Left lung (tissue), 10 donors: ENCODE results near the gene PRKAR2A. TPM values are rescaled to one million over a fixed set of nuclear protein-coding genes. Genes with fewer than 3 reads are reported as not detected.
"Not testable (repeated sequence)": the region's sequence is repeated elsewhere in the genome, so short reads cannot be mapped to it uniquely, and the experiment has no call there.

Experiments used
- ATAC-seq: fragments of 200-7000 bp; cut with Tn5 transposase; one replicate; pipeline ENCODE4 v1.9.1; 2020; ENCODE audit warnings: moderate library complexity
- DNase-seq, 4 donors: peaks; one replicate each; pipeline ENCODE4 v3.0.0-alpha.2; 2013 to 2020
- H3K27ac ChIP-seq, 2 donors: fragments of 200-600 bp; sonication (generic) in 1 of 2; one replicate each; pipeline versions ENCODE4 v1.5.0 to v1.8.0; 2020 to 2021
- H3K27me3 ChIP-seq, 2 donors: fragments of 200-600 bp; sonication (generic) in 1 of 2; one replicate each; pipeline versions ENCODE4 v1.5.0 to v1.8.0; 2020 to 2021
- H3K36me3 ChIP-seq, 2 donors: fragments of 200-600 bp; sonication (generic) in 1 of 2; one replicate each; pipeline versions ENCODE4 v1.5.0 to v1.8.0; 2020 to 2021
- H3K4me1 ChIP-seq, 2 donors: fragments of 200-600 bp; one replicate each; pipeline ENCODE4 v1.8.0; 2021
- H3K4me3 ChIP-seq, 2 donors: fragments of 200-600 bp; sonication (generic) in 1 of 2; one replicate each; pipeline versions ENCODE4 v1.5.0 to v1.8.0; 2020 to 2021; ENCODE audit warnings: mild to moderate bottlenecking in 1 of 2
- H3K9me3 ChIP-seq, 2 donors: fragments of 200-600 bp; sonication (generic) in 1 of 2; one replicate each; pipeline versions ENCODE4 v1.5.0 to v1.8.0; 2020 to 2021
- CTCF ChIP-seq, 2 donors: fragments of 200-600 bp; sonication (generic) in 1 of 2; IDR thresholded peaks; one replicate each; pipeline versions ENCODE4 v1.5.0 to v1.8.0; 2021; ENCODE audit warnings: antibody characterized with exemption in 2 of 2
- intact Hi-C, 2 donors: fragments of 100-400 bp; cut with DNase I; formaldehyde crosslinking; loops; one replicate each; pipeline versions ENCODE4 v1.11.2 to v1.14.2; 2022
- polyA plus RNA-seq, 6 donors: library from polyadenylated mRNA; unstranded; fragments of 120-200 nt; gene quantifications; one replicate each; pipeline ENCODE4 v1.2.1, GENCODE V29; 2013; ENCODE audit not compliant: insufficient read length in 6 of 6
- total RNA-seq, 2 donors: library from RNA; stranded (reverse); fragmentation: NEBNext Ultra II Directional; extraction: Animal tissue kit (Norgen Biotek cat#: 25700); gene quantifications; one replicate each; pipeline ENCODE4 v1.2.1, GENCODE V29; 2021
- donor health status: DM: no; HTN: yes; CAD: no.
- donor health status: DM: no; HTN: no; CAD: no.

The PRKAR2A gene
- total and polyA plus RNA-seq, 8 donors = 29.4 to 58.1 (median 34.6) TPM

GRCh38 chr3:48811524-48811923 lies 36.1 kb downstream of the PRKAR2A start:
- Histone ChIP-seq H3K36me3 (no peaks in the 10 kb centered on the region), H3K27me3 (no peaks in the 10 kb centered on the region)
- intact Hi-C loops = no loop called here

GRCh38 chr3:48804930-48805329 lies 42.7 kb downstream of the PRKAR2A start:
- Histone ChIP-seq H3K9me3 (no peaks in the 10 kb centered on the region), H3K36me3 (peaks cover 0 to 3% of the 10 kb centered on the region in 2 donors), H3K4me1 (peaks cover 0 to 9% of the 10 kb centered on the region in 2 donors), H3K27me3 (no peaks in the 10 kb centered on the region), H3K4me3 (no peak overlapping the region), H3K27ac (no peak overlapping the region)
- TF ChIP-seq CTCF (IDR thresholded peaks at IDR 0.05) = no peak
- intact Hi-C loops = no loop called here
- no peak for DNase-seq
- no peak for ATAC-seq

More at GRCh38 chr3:48811524-48811923, 36.1 kb downstream of the PRKAR2A start:
- ATAC-seq (no peak), DNase-seq (no peak)
- Histone ChIP-seq H3K4me3 (no peak overlapping the region), H3K27ac (peak overlapping the region in 1 of 2 donors; percentile 75), H3K9me3 (no peaks in the 10 kb centered on the region), H3K4me1 (peaks cover 5 to 31% of the 10 kb centered on the region in 2 donors)
- no peak for TF ChIP-seq CTCF (IDR thresholded peaks at IDR 0.05)

- H3K27me3 ChIP-seq, H3K27ac ChIP-seq, ATAC-seq, H3K9me3 ChIP-seq, intact Hi-C loops, DNase-seq, H3K36me3 ChIP-seq, H3K4me1 ChIP-seq, H3K4me3 ChIP-seq: not testable (repeated sequence)
These were observed 46.8 kb downstream of the PRKAR2A start for GRCh38 chr3:48800831-48801230.

GRCh38 chr3:48798998-48799397 lies 48.7 kb downstream of the PRKAR2A start:
- H3K36me3 ChIP-seq = no peaks in the 10 kb centered on the region
- peak in 1 of 4 donors; percentile 22 for DNase-seq
- H3K9me3 ChIP-seq = no peaks in the 10 kb centered on the region
- ATAC-seq = peak; percentile 33
- H3K4me1 ChIP-seq = no peaks in the 10 kb centered on the region
- H3K4me3 ChIP-seq = no peak overlapping the region
- H3K27me3 ChIP-seq = no peaks in the 10 kb centered on the region
- intact Hi-C loops = no loop called here
- no peak overlapping the region for H3K27ac ChIP-seq
- TF ChIP-seq CTCF (IDR thresholded peaks at IDR 0.05) = no peak

- Histone ChIP-seq H3K4me3 (no peak overlapping the region), H3K27me3 (no peaks in the 10 kb centered on the region), H3K4me1 (no peaks in the 10 kb centered on the region), H3K27ac (no peak overlapping the region), H3K36me3 (peaks cover 0 to 7% of the 10 kb centered on the region in 2 donors), H3K9me3 (no peaks in the 10 kb centered on the region)
- no peak for DNase-seq
- no peak for TF ChIP-seq CTCF (IDR thresholded peaks at IDR 0.05)
- ATAC-seq = no peak
- intact Hi-C loops = no loop called here
These were observed 50.0 kb downstream of the PRKAR2A start for GRCh38 chr3:48797626-48798025.
